Stimulated activated CD4-positive, alpha-beta T cell treated with anti-CD3 and anti-CD28 coated beads, Interleukin-12 subunit alpha, Interleukin-12 subunit beta, amount 100 ng/mL, for 48 hours (primary cell): ENCODE results near the gene NUBP2.

Experiments used
- DNase-seq, 3 donors: peaks; one replicate each; pipeline ENCODE4 v3.0.0-alpha.2; 2020; ENCODE audit warnings: low read depth in 2 of 3, low spot score in 1 of 3

NUBP2 gene

GRCh38 chr16:1771188-1771863 lies 11.4 kb upstream of the NUBP2 start, which contains the start of gene NME3:
TSS of gene NME3 (minus strand) at chr16:1771543. CDS start at chr16:1771534, 9 bp downstream.
- peak; percentile 54 to 79 (median 77) for DNase-seq

DNA sequence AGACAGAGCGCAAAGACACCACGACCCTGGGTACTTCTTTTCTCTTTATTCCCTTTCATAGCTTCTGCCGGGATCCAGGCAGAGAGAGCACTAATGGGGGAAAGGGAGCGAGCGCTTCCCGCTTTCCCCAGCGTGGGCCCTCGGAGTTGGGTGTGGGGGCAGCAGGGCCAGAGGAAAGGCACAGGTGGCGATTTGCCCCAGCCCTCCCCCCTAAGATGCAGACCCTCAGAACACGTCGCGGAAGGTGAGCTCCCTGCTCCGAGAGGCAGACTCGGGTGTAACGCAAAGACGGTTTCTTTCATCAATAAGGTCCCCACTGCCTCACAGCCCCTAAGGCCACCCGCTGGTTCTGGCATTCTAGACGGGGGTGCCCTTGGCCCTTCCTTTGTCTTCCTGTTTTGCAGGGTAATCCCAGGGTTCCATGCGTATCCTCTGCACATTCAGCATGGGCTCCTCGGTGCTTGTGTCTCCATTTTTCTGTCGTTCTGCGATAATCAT lies 10.8 kb upstream of the NUBP2 start:
- DNase-seq: no peak

DNA sequence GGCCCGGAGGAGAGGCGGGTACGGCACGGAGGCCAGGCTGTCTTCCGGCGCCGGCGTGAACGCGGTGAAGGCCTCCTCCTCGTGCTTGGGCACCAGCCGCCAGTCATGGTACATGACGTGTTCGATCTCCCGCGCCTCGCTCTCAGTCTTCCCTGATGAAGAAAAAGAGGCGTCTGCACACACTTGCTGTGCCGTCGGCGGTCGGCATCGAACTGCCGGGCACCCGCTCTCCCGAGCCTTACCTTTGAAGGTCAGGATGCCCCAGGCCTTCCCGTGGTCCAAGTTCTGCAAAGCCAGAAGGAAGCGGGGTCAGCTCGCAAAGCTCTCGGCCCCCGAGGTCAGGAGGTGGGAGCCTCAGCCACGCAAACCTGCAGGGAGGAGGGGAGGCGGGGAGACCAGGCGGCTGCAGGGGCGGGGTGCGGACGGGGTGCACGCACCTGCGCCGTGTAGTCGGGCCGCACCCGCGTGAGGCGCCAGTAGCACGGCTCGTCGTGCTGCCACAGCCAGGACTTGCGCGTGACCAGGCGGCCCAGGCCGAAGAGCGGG lies 10.3 kb upstream of the NUBP2 start, which contains the start of gene EME2:
TSS of gene EME2 (plus strand) at position 449 of the 546 bp plus-strand sequence. CDS start 418 bp downstream, outside the sequence.
- peak; percentile 40 to 47 (median 41) for DNase-seq

DNA sequence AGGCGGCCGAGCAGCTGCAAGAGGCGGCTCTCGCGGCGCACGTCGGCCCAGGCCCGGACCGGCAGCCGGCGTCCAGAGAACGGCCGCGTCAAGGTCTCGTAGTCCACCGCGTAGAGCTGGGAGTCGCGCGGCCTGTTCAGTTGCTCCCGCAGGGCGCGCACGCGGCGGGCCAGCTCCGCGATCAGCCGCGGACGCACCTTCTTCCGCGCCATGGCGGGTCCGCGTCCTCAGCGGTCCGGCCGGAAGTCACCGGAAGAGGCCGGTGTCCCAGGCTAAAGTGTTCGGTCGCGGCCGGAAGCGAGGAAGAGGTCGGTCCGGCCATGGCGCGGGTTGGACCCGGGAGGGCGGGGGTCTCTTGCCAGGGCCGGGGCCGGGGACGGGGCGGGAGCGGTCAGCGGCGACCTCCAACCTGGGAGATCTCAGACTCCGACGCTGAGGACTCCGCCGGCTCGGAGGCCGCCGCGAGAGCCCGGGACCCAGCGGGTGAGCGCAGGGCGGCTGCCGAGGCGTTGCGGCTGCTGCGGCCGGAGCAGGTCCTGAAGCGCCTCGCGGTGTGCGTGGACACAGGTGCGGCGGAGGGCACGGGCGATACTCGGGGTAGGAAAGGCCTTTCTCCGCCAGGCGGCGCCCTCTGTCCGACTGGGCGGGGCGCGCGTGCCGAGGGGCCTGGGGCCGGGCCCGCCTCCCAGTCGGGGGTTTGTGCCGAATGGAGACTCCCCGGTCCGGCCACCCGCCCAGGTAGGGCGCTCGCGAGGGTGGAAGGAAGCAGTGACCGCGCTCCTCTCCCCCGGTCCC lies 9.7 kb upstream of the NUBP2 start, which contains the start of gene MRPS34:
TSS of gene MRPS34 (minus strand) at position 227 of the 795 bp plus-strand sequence. CDS start at position 212, 15 bp downstream.
- DNase-seq: peak; percentile 65 to 75 (median 72)

- DNase-seq: peak in 2 of 3 donors; percentile 8 to 16
Measured at GRCh38 chr16:1773703-1774447, 8.9 kb upstream of the NUBP2 start.

DNA sequence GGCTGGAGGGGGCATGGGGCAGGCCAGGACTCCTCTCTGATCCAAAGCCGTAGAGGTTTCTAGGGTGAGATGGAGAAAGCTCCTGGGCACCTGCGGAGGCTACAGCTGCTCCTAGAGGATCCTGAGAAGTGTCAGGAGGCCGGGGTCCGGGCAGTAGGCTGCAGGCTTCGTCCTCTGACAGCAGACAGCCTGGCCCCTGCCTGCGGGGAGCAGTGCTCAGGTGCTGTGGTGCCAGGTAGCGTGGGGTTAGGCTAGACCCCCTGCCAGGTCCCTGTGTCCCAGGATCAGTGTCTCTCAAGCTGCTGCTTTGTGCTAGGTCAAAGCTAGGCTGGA lies 8.3 kb upstream of the NUBP2 start:
- DNase-seq: no peak

- DNase-seq: no peak
Measured at GRCh38 chr16:1775006-1775845, 7.5 kb upstream of the NUBP2 start.

DNA sequence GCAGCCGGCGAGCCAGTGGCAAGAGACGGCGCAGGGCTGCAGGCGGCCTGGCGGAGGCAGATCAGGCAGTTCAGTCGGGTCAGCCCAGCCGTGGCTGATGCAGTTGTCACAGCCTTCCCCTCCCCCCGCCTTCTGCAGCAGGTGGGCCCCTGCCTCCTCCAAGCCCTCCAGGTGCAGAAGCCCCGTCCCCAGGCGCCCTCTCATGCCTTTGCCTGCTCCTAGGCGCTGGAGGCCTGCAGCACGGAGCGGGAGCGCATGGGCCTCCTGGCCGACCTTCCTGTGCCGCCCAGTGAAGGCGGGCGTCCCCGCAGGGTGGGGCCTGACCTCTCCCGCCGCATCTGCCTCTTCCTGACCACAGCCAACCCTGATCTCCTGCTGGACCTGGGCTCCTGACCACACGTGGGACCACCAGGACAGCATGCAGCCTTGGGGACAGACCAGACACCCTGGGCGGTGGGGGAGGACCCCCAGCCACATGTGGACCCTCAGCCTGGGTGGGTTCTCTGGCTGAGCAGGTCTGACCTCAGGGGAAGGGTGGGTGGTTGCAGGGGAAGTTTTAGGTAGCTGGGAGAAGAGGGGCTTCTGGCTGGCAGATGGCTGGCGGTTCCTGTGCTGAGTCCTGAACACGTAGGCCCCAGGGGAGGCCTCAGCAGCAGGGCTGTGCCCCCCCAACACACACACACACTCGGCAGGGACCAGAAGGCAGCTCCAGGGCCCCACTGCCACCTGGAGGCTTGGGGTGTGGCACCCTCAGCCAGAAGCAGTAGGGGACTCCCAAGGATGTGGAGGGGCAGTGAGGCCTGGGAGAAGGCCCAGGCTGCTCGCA lies 6.7 kb upstream of the NUBP2 start:
- DNase-seq: no peak

DNA sequence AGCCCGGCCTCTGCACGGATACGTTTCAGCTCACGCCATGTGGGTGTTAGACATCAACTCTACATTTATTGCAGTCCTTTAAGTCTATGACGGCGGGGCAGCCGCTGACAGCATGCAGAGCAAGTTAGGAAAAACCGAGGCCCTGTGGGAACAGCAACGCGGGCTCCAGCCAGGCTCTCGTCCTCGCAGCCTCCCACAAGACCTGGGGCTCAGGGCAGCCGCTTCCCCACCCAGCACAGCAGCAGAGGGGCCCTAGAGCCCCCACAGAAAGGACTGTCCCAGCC lies 6.1 kb upstream of the NUBP2 start:
- no peak for DNase-seq

GRCh38 chr16:1776991-1777374 lies 5.8 kb upstream of the NUBP2 start:
- DNase-seq: no peak

DNA sequence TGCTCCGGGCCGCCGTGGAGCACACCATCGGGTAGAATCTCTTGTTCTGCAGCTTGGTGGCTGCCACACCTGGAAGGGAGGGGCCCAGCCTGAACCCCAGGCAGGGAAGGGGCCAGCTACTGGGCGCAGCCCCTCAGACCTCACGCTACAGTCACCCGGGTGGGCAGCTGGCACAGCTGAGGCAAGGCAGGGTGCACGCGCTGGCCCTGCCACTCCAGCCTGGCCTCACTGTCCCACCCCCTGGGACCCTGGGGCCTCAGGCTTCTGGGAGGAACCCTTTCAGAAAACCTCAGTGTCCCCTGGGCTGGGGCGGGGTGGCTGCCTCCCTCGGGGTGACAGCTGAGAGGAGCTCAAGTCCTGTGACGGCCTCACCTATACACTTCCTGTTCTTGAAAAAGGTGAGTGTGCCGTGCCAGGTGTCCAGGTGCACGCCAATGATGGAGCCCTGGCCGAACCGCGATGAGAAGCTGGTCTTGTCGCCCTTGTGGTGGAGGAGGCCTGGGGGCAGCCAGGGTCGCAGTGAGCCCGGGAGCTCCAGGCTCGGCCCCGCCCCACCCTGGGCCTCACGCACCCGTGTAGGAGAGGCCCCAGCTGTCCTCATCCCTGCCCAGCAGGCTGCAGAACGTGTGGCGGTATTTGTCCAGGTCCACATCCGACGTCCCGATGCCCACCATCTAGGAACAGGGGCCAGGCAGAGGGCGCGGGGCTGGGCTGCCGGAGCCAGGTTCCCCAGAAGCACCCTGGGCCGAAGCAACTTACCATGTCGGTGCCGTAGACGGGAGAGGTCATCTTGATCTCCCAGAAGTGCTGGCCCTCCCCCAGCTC lies 5.2 kb upstream of the NUBP2 start:
- DNase-seq: no peak

DNA sequence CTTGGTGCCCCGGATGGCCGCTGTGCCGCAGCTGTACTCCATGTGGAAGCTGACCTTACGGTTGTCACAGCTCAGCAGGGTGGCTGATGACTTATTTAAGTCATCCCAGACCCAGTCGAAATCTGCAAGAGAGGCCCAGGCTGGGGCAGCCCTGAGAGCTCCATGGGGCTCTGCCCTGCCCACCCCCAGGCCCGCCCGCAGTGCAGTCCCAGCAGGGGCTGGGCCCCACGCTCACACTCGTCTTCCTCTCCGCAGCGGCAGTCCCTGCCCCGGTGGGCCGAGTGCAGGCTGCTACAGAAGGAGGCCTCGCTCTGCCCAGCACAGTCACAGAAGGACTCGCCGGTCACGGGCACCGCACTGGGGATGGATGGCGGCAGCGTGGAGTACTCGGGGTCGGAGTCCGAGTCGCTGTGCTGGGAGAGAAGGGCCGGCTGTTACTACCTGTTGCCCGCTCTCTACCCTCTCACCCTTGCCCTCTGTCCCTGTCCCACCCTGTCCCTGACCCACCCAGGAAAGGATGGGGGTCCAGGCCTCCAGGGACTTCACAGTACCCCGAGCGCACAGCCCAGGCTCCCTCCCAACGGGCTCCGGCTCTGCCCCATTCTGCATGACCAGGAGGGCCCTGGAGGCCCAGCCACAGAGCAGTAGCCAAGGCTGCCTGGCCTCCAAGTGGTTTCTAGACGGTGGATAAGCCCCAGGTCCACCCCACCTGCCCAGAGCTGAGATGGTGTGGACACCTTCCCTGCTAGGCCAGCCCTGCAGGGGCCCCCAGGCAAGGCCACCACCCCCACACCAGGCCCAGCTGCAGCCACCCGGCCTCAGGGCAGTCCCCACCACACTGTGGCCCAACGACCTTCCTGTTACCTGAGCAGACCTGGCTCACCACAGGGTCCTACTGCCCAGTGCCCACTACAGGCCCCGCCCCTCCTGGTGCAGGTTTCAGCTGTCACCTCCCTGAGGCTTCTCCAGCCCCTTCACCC lies 4.3 kb upstream of the NUBP2 start:
- DNase-seq: no peak

GRCh38 chr16:1779234-1779701 lies 3.5 kb upstream of the NUBP2 start:
- DNase-seq: no peak

DNA sequence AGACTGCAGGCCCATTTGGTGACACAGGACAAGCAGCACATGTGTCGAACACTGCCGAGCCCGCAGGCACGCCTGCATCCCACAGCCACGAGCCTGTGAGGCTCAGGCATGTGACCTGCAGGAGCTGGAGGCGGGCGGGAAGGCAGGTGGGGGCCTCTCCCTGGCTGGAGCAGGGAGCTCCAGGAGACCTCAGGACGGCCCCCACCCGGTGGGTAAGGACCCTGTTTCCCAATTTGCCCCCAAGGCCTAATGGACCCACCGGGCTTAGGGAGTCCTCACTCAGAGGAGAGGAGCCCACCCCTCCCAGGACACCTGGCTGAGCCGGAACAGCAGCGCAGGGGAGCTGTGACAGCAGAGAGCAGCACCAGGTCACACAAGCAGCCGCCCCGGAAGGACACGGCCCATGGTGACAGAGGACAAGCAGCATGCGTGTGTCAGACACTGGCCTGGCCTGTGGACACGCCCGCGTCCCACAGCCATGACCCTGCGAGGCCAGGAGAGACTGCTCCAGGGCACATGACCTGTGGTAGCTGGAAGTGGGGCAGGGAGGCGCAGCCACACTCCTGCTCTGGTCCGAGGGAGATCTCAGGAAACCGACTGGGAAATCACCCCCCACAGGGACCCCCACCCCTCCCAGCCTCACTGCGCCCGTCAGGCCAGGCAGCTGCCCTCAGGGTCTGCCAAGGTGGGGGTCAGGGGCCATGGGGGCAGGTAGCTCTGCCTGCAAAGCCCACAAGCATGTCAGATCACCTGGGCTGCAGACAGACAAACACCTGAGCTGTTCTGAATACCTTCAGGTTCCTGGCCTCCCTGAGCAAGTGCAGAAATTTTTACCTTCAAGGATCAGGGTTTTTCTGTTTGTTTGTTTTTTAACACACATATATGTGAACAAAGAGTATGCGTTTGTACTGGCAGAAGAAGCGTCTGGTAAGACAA lies 2.8 kb upstream of the NUBP2 start:
- DNase-seq: no peak

- no peak for DNase-seq
Measured at GRCh38 chr16:1780677-1781072, 2.1 kb upstream of the NUBP2 start.

DNA sequence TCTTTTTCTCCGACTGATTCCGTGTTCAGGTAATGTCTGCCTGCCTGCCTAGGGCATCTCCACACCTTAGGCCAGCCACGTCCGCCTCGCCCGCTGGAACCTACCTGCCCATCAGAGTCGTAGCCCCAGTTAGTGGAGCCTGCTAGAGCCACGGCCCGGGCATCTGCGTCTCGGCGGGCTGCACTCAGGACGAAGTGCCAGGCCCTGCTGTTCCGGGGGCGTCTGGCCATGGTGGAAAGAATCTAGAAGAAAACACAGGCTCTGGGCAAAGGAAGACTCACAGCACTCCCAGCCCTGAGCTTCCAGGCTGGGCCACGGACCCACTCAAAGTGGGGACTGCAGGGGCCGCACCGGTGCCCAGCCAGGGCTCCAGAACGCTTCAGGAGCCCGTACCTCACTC lies 1.5 kb upstream of the NUBP2 start:
- DNase-seq: no peak
